ENCODE data around the gene MS4A2.
"Not testable (repeated sequence)": the region's sequence is repeated elsewhere in the genome, so short reads cannot be mapped to it uniquely, and the experiment has no call there.

- not testable (repeated sequence) for TF ChIP-seq CTCF (IDR thresholded peaks at IDR 0.05; ENCODE audit: low read length); EZH2 (optimal IDR thresholded peaks at IDR 0.05; ENCODE audit: low read depth, low read length)
Measured at GRCh38 chr11:60101368-60101767, 12.9 kb downstream of the MS4A2 start.
